IMR-90 (cell line): ENCODE measurements around the gene ANXA1. TPM values are rescaled to one million over a fixed set of nuclear protein-coding genes. Genes with fewer than 3 reads are reported as not detected.

Source experiments
- ATAC-seq: fragments of 200-7000 bp; cut with Tn5 transposase; 2 replicates; pipeline ENCODE4 v1.9.1; 2020; ENCODE audit warnings: low read depth, mild to moderate bottlenecking, moderate library complexity
- BruUV-seq: library from RNA; stranded (reverse); fragments of 400-500 nt; replicated peaks from 2 replicates; lab custom pipeline; 2021; lab: Mats Ljungman, UMichigan
- CTCF ChIA-PET: fragments of 300-600 bp; formaldehyde crosslinking; extraction: SDS; loops from one replicate; lab custom pipeline; 2021; ENCODE audit warnings: antibody characterized with exemption; lab: Yijun Ruan, JAX
- POLR2A ChIA-PET: fragments of 300-600 bp; sonication (Branson Sonifier 250); formaldehyde crosslinking; loops from one replicate; lab custom pipeline; 2022; ENCODE audit warnings: antibody characterized with exemption; ENCODE audit not compliant: unreplicated experiment; lab: Charles Lee
- DNase-seq: peaks from one replicate; pipeline ENCODE4 v3.0.0; 2013
- H2AFZ ChIP-seq: replicated peaks from 2 replicates; pipeline ENCODE3; 2013; ENCODE audit warnings: low read length, mild to moderate bottlenecking; ENCODE audit not compliant: poor library complexity
- H2AK5ac ChIP-seq: 2 replicates; pipeline ENCODE4 v1.6.1; 2013; ENCODE audit warnings: low read depth, low read length, inconsistent platforms
- H2AK9ac ChIP-seq: replicated peaks from 2 replicates; pipeline ENCODE3; 2013; ENCODE audit warnings: mild to moderate bottlenecking, low read depth, low read length, moderate library complexity; ENCODE audit not compliant: poor library complexity
- H2BK120ac ChIP-seq: 2 replicates; pipeline ENCODE4 v1.6.1; 2013; ENCODE audit warnings: low read depth, low read length, inconsistent platforms
- H2BK15ac ChIP-seq: 3 replicates; pipeline ENCODE4 v1.6.1; 2013; ENCODE audit warnings: low read depth, low read length, inconsistent platforms
- H2BK20ac ChIP-seq: 2 replicates; pipeline ENCODE4 v1.6.1; 2013; ENCODE audit warnings: low read depth, mild to moderate bottlenecking, inconsistent platforms, low read length, moderate library complexity
- H2BK5ac ChIP-seq: 2 replicates; pipeline ENCODE4 v1.6.1; 2013; ENCODE audit warnings: mild to moderate bottlenecking, low read depth, low read length, inconsistent platforms; ENCODE audit not compliant: poor library complexity, severe bottlenecking
- H3K14ac ChIP-seq: replicated peaks from 2 replicates; pipeline ENCODE4 v1.6.1; 2013; ENCODE audit warnings: low read depth, low read length, inconsistent platforms
- H3K18ac ChIP-seq: 2 replicates; pipeline ENCODE4 v1.6.1; 2013; ENCODE audit warnings: low read depth, low read length, control low read depth
- H3K23ac ChIP-seq: 2 replicates; pipeline ENCODE4 v1.6.1; 2013; ENCODE audit warnings: low read depth, low read length, inconsistent platforms
- H3K27ac ChIP-seq: 2 replicates; pipeline ENCODE4 v1.5.1; 2013; ENCODE audit warnings: mild to moderate bottlenecking, control low read depth, low read length; ENCODE audit not compliant: insufficient read depth
- H3K27me3 ChIP-seq: 2 replicates; pipeline ENCODE4 v1.6.1; 2013; ENCODE audit warnings: low read length; ENCODE audit not compliant: control insufficient read depth, insufficient read depth
- H3K36me3 ChIP-seq: 2 replicates; pipeline ENCODE4 v1.6.1; 2013; ENCODE audit warnings: low read length, mixed read lengths; ENCODE audit not compliant: control insufficient read depth, insufficient read depth
- H3K4ac ChIP-seq: 2 replicates; pipeline ENCODE4 v1.6.1; 2013; ENCODE audit warnings: low read depth, low read length, inconsistent platforms
- H3K4me1 ChIP-seq: 2 replicates; pipeline ENCODE4 v1.6.1; 2013; ENCODE audit warnings: low read length, mixed read lengths; ENCODE audit not compliant: control insufficient read depth, insufficient read depth
- H3K4me2 ChIP-seq: 2 replicates; pipeline ENCODE4 v1.6.1; 2013; ENCODE audit warnings: low read depth, mild to moderate bottlenecking, control low read depth, low read length, moderate library complexity
- H3K4me3 ChIP-seq: 2 replicates; pipeline ENCODE4 v1.5.1; 2013; ENCODE audit warnings: low read depth, mild to moderate bottlenecking, control low read depth, low read length, moderate library complexity; ENCODE audit not compliant: insufficient read depth
- H3K56ac ChIP-seq: 2 replicates; pipeline ENCODE4 v1.6.1; 2013; ENCODE audit warnings: low read length, inconsistent platforms; ENCODE audit not compliant: insufficient read depth; ENCODE audit errors: extremely low read depth
- H3K79me1 ChIP-seq, 2 experiments: 2 replicates each; pipeline ENCODE4 v1.6.1; 2013; ENCODE audit warnings: low read length in 2 of 2, inconsistent platforms in 1 of 2, low read depth in 1 of 2
- H3K9ac ChIP-seq: 2 replicates; pipeline ENCODE4 v1.6.1; 2013; ENCODE audit warnings: low read depth, low read length, control low read depth
- H3K9me1 ChIP-seq: 2 replicates; pipeline ENCODE4 v1.6.1; 2013; ENCODE audit warnings: low read length, inconsistent platforms; ENCODE audit not compliant: insufficient read depth
- H3K9me3 ChIP-seq: 2 replicates; pipeline ENCODE4 v1.6.1; 2013; ENCODE audit warnings: low read length; ENCODE audit not compliant: control insufficient read depth, insufficient read depth
- H4K20me1 ChIP-seq: 2 replicates; pipeline ENCODE4 v1.6.1; 2013; ENCODE audit warnings: low read length, inconsistent platforms; ENCODE audit not compliant: insufficient read depth
- H4K5ac ChIP-seq: 2 replicates; pipeline ENCODE4 v1.6.1; 2013; ENCODE audit warnings: mild to moderate bottlenecking, low read depth, low read length, control low read depth
- H4K8ac ChIP-seq, 2 experiments: 2 replicates each; pipeline ENCODE4 v1.6.1; 2013; ENCODE audit warnings: low read depth in 2 of 2, low read length in 2 of 2, control low read depth in 1 of 2, inconsistent platforms in 1 of 2
- H4K91ac ChIP-seq: 2 replicates; pipeline ENCODE4 v1.6.1; 2013; ENCODE audit warnings: low read depth, low read length, inconsistent platforms; ENCODE audit not compliant: insufficient read depth
- CEBPB ChIP-seq: IDR thresholded peaks from 2 replicates; pipeline ENCODE4 v1.6.1; 2012; ENCODE audit warnings: low read depth, low read length, improper control_type of control experiment
- MXI1 ChIP-seq: IDR thresholded peaks from 2 replicates; pipeline ENCODE4 v1.6.1; 2012; ENCODE audit warnings: low read depth, mild to moderate bottlenecking, low read length, moderate library complexity, borderline replicate concordance
- RAD21 ChIP-seq: IDR thresholded peaks from 2 replicates; pipeline ENCODE4 v1.6.1; 2012; ENCODE audit warnings: low read length, improper control_type of control experiment
- SMC3 ChIP-seq: fragments of 150-350 bp; IDR thresholded peaks from 2 replicates; pipeline ENCODE4 v1.6.1; 2016; ENCODE audit warnings: low read depth, mild to moderate bottlenecking, antibody characterized with exemption, low read length, moderate library complexity
- WGBS, 2 experiments: methylation state at CpG; one replicate each; pipeline versions ENCODE4 v1.1.5 to v1.1.7; 2013; ENCODE audit warnings: missing lambda C conversion rate in 2 of 2; ENCODE audit not compliant: insufficient read length in 1 of 2; ENCODE audit errors: extremely low coverage in 2 of 2; 5-methylcytosine and 5-hydroxymethylcytosine counted together
- dilution Hi-C: fragments of 300-500 bp; cut with HindIII; formaldehyde crosslinking; loops from one replicate; pipeline ENCODE4 v1.14.3; 2018; ENCODE audit warnings: low sequenced_read_pairs; ENCODE audit not compliant: unreplicated experiment
- in situ Hi-C: fragments of 300-500 bp; cut with MboI; formaldehyde crosslinking; loops from 3 replicates; pipeline ENCODE4 v1.14.3; 2019; ENCODE audit warnings: low sequenced_read_pairs, inconsistent platforms, mixed read lengths
- intact Hi-C: fragments of 100-400 bp; cut with micrococcal nuclease; formaldehyde crosslinking; loops from 2 replicates; pipeline ENCODE4 v1.10.0; 2022
- polyA plus RNA-seq, 3 experiments: library from polyadenylated mRNA; depleted of rRNA; stranded (reverse); fragments of >200 nt; gene quantifications; 2 replicates each; pipeline ENCODE4 v1.2.3, GENCODE V29; 2012; ENCODE audit warnings: low replicate concordance in 1 of 3
- total RNA-seq: library from RNA; depleted of rRNA; stranded (reverse); fragments of >200 nt; gene quantifications from 2 replicates; pipeline ENCODE4 v1.2.3, GENCODE V29; 2012
- TF ChIP-seq, protein P1 (sequence below): fragments of 150-350 bp; IDR thresholded peaks from 2 replicates; pipeline ENCODE4 v1.6.1; 2016; ENCODE audit warnings: low read depth, mild to moderate bottlenecking, low read length, moderate library complexity, borderline replicate concordance

The ANXA1 gene
- total and polyA plus RNA-seq, 2 of the 4 experiments (the other 2 are of a cell fraction): 520 to 583 TPM

DNA sequence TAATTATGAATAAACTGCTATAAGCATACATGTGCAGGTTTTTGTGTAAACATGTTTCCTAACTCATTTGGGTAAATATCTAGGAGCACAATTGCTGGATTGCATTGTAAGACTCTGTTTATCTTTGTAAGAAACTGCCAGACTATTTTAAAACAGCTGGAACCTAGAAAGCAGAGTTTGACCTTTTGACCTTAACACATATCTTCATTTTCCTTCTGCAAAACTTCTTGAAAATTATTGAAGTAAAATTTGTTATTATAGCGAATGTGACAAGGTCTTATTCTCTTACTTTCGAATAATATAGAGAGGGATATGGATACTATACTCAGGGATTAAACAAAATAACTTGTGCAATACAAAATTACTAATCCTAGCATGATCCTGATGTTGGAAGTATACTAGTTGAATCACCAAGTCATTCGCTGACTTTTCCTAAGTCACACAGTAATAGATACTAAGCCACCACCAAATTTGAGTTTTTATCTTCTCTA, 3.2 kb upstream of the ANXA1 start:
- ATAC-seq (peak; percentile 7), DNase-seq (peak; percentile 58)
- Histone ChIP-seq H2AFZ (no peak overlapping the region), H3K9ac (no peak overlapping the region), H2BK5ac (peak overlapping the region; percentile 99), H3K4me3 (no peak overlapping the region), H4K91ac (peak overlapping the region; percentile 61), H3K27me3 (no peaks in the 10 kb centered on the region), H2BK20ac (peak overlapping the region; percentile 71; the same call in 1 of the 2 replicates), H2AK9ac (no peak overlapping the region), H2BK15ac (0 out of 3 replicates have a peak overlapping the region, but pooled peaks have one; percentile 41), H3K79me1 (no peaks in the 10 kb centered on the region), H3K27ac (peak overlapping the region; percentile 14; the same call in 1 of the 2 replicates), H3K9me1 (no peaks in the 10 kb centered on the region), H3K4ac (no peak overlapping the region; the same call in 1 of the 2 replicates), H3K4me2 (peak overlapping the region; percentile 59; the same call in 1 of the 2 replicates), H3K14ac (peak overlapping the region; percentile 40; the same call in 1 of the 2 replicates), H3K4me1 (peaks cover 2% of the 10 kb centered on the region), H4K8ac (peak overlapping the region; percentile 3; a peak in 1 of 4 replicates), H3K23ac (no peak overlapping the region; the same call in 1 of the 2 replicates), H4K5ac (no peak overlapping the region; the same call in 1 of the 2 replicates), H3K18ac (peak overlapping the region; percentile 99; the same call in 1 of the 2 replicates), H2BK120ac (peak overlapping the region; percentile 67; the same call in 1 of the 2 replicates), H3K56ac (0 out of 2 replicates have a peak overlapping the region, but pooled peaks have one; percentile 52), H4K20me1 (no peaks in the 10 kb centered on the region), H2AK5ac (no peak overlapping the region), H3K36me3 (no peaks in the 10 kb centered on the region), H3K9me3 (no peaks in the 10 kb centered on the region)
- ChIA-PET POLR2A (no interaction called here), CTCF (interaction anchor here (1.0 kb wide), 2 partner anchors 11 to 41 kb away, joined by 3 to 5 read pairs; no protein-coding TSS in a partner anchor)
- intact Hi-C loops: no loop called here
- dilution Hi-C loops: no loop called here
- WGBS, 2 experiments: no CpG with 5 or more reads among the region's 3 CpGs
- in situ Hi-C loops: no loop called here
- no TSS peak for BruUV-seq
- TF ChIP-seq RAD21 (no peak), CEBPB (peak; percentile 89), SMC3 (no peak), MXI1 (no peak)
- TF ChIP-seq, protein P1, sequence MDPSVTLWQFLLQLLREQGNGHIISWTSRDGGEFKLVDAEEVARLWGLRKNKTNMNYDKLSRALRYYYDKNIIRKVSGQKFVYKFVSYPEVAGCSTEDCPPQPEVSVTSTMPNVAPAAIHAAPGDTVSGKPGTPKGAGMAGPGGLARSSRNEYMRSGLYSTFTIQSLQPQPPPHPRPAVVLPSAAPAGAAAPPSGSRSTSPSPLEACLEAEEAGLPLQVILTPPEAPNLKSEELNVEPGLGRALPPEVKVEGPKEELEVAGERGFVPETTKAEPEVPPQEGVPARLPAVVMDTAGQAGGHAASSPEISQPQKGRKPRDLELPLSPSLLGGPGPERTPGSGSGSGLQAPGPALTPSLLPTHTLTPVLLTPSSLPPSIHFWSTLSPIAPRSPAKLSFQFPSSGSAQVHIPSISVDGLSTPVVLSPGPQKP: no peak
